HG02763 (cell line): ENCODE measurements around the gene COL4A2.

Experiments
- ATAC-seq: cut with Tn5 transposase; IDR thresholded peaks from one replicate; pipeline ENCODE4 v1.9.1; 2021; ENCODE audit warnings: mild to moderate bottlenecking, moderate library complexity; ENCODE audit not compliant: unreplicated experiment

Gene COL4A2

GRCh38 chr13:110466266-110466915, 159.3 kb downstream of the COL4A2 start:
- no peak for ATAC-seq

- no peak for ATAC-seq
These were observed 160.5 kb downstream of the COL4A2 start for GRCh38 chr13:110467516-110468110.

- no peak for ATAC-seq
These were observed 162.0 kb downstream of the COL4A2 start for GRCh38 chr13:110468986-110469495.

GRCh38 chr13:110469597-110469996, 162.5 kb downstream of the COL4A2 start:
- no peak for ATAC-seq

GRCh38 chr13:110470272-110471009, 163.4 kb downstream of the COL4A2 start:
- ATAC-seq, result no peak

- ATAC-seq, result peak; percentile 31
These were observed 164.2 kb downstream of the COL4A2 start for GRCh38 chr13:110471156-110471832.

- peak; percentile 98 for ATAC-seq
These were observed 164.7 kb downstream of the COL4A2 start for GRCh38 chr13:110471833-110472162.

- ATAC-seq, result no peak
These were observed 165.9 kb downstream of the COL4A2 start for GRCh38 chr13:110472904-110473563.

- no peak for ATAC-seq
These were observed 167.6 kb downstream of the COL4A2 start for GRCh38 chr13:110474713-110475112.

GRCh38 chr13:110475117-110475516, 168.0 kb downstream of the COL4A2 start:
- ATAC-seq, result no peak

- no peak for ATAC-seq
These were observed 168.6 kb downstream of the COL4A2 start for GRCh38 chr13:110475550-110476219.

- ATAC-seq, result no peak
These were observed 169.1 kb downstream of the COL4A2 start for GRCh38 chr13:110476220-110476617.

- ATAC-seq, result no peak
These were observed 170.7 kb downstream of the COL4A2 start for GRCh38 chr13:110477706-110478245.

- no peak for ATAC-seq
These were observed 171.5 kb downstream of the COL4A2 start for GRCh38 chr13:110478405-110479214.

GRCh38 chr13:110479215-110479545, 172.1 kb downstream of the COL4A2 start:
- no peak for ATAC-seq

GRCh38 chr13:110479648-110480047, 172.6 kb downstream of the COL4A2 start:
- ATAC-seq, result no peak

- ATAC-seq, result no peak
These were observed 173.1 kb downstream of the COL4A2 start for GRCh38 chr13:110480161-110480560.

- ATAC-seq, result no peak
These were observed 176.4 kb downstream of the COL4A2 start for GRCh38 chr13:110483386-110483968.
